GM19468 (cell line): ENCODE data around the gene MYO15A.

ENCODE experiments used
- ATAC-seq: cut with Tn5 transposase; IDR thresholded peaks from one replicate; pipeline ENCODE4 v1.9.1; 2021; ENCODE audit warnings: mild to moderate bottlenecking, moderate library complexity, moderate number of reproducible peaks; ENCODE audit not compliant: unreplicated experiment; ENCODE audit errors: extremely low read depth

MYO15A gene

GRCh38 chr17:18102640-18103039 lies 5.9 kb upstream of the MYO15A start:
- ATAC-seq = no peak

- ATAC-seq = no peak
These were observed 3.5 kb upstream of the MYO15A start for GRCh38 chr17:18105027-18105426.

- no peak for ATAC-seq
These were observed 3.0 kb upstream of the MYO15A start for GRCh38 chr17:18105595-18105994.

- no peak for ATAC-seq
These were observed 2.3 kb upstream of the MYO15A start for GRCh38 chr17:18106211-18106610.

- ATAC-seq = no peak
These were observed 1.3 kb upstream of the MYO15A start for GRCh38 chr17:18107061-18107790.

- ATAC-seq = no peak
These were observed 585 bp upstream of the MYO15A start for GRCh38 chr17:18107971-18108370.

- ATAC-seq = no peak
These were observed 1.5 kb downstream of the MYO15A start for GRCh38 chr17:18109935-18110485.

- no peak for ATAC-seq
These were observed 2.1 kb downstream of the MYO15A start for GRCh38 chr17:18110636-18111145.

- ATAC-seq = no peak
These were observed 2.9 kb downstream of the MYO15A start for GRCh38 chr17:18111330-18111971.

- no peak for ATAC-seq
These were observed 7.0 kb downstream of the MYO15A start for GRCh38 chr17:18115517-18115916.

GRCh38 chr17:18116078-18116477 lies 7.5 kb downstream of the MYO15A start:
- no peak for ATAC-seq

- no peak for ATAC-seq
These were observed 9.0 kb downstream of the MYO15A start for GRCh38 chr17:18117533-18117932.

GRCh38 chr17:18117982-18118975 lies 9.7 kb downstream of the MYO15A start:
- no peak for ATAC-seq

- no peak for ATAC-seq
These were observed 10.7 kb downstream of the MYO15A start for GRCh38 chr17:18119166-18119745.

GRCh38 chr17:18119938-18120337 lies 11.4 kb downstream of the MYO15A start:
- ATAC-seq = no peak

GRCh38 chr17:18120461-18121017 lies 12.0 kb downstream of the MYO15A start:
- no peak for ATAC-seq

GRCh38 chr17:18121144-18121910 lies 12.8 kb downstream of the MYO15A start:
- ATAC-seq = no peak

- no peak for ATAC-seq
These were observed 14.6 kb downstream of the MYO15A start for GRCh38 chr17:18122990-18123753.
